ENCODE results near the gene GUCY2C.

The GUCY2C gene

DNA sequence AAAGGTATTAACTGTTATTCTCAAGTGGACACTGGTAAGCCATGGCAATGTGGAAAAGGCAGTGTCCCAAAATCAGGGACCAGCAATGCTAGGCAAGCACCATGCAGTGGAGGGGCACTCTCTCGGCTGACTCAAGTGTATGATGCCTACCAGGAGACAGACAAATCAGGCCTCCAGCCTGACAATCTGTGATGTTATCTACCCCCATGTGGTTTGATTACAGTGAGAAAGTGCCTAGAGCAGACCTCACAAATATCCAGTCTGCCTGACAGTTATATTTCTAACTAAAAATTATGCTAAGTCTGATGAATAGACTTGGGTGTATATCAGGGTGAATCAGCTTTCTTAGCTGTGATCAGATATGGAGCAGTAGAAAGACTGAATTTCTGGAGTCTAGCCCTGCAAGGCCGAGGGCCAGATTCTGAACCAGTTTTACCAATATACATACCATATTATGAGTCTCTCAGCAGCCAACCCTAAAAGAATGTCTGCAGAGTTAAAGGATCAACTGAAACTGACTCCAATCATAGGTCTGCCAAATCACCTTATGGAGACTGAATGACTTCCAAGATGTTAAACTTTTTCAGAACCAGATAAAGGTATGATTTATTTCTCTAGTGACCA, 132.0 kb downstream of the GUCY2C start:
- DNase-seq = no peak

DNA sequence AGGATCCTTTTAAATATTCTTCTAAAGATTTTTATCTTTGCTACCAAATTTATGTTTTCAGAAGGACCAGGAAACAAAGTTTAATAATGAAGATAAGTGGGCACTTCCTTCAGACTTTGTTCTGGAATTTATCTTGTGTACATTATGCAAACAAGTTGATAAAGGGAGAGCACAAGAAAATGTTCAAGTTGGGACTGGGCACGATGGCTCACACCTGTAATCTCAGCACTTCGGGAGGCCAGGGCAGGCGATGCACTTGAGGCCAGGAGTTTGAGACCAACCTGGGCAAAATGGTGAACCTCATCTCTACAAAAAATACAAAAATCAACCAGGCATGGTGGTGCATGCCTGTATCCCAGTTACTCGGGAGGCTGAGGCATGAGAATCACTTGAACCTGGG, 133.4 kb downstream of the GUCY2C start:
- DNase-seq = no peak

Data from NCI-H1092 treated with DMSO at 0.1 percent for 48 hours (cell line).